Neural cell (in vitro differentiated cells): ENCODE measurements around the gene CYP1A2. TPM values are rescaled to one million over a fixed set of nuclear protein-coding genes. Genes with fewer than 3 reads are reported as not detected.

Experiments
- H2AFZ ChIP-seq: fragments of 200-600, 300-800 bp; sonication (generic), shearing (Covaris generic); 2 replicates; pipeline ENCODE4 v1.6.0; 2014; ENCODE audit warnings: low read depth, mild to moderate bottlenecking, antibody characterized with exemption, low read length, moderate library complexity
- H3F3A ChIP-seq: fragments of 200-600 bp; shearing (Covaris generic); 2 replicates; pipeline ENCODE4 v1.6.1; 2016; ENCODE audit warnings: mild to moderate bottlenecking, moderate library complexity, mixed read lengths, antibody characterized with exemption, low read length; ENCODE audit not compliant: insufficient read depth, poor library complexity, severe bottlenecking
- H3K27ac ChIP-seq: fragments of 200-600, 300-800 bp; sonication (generic), shearing (Covaris generic); 2 replicates; pipeline ENCODE4 v1.5.1; 2014; ENCODE audit warnings: mild to moderate bottlenecking, low read length, moderate library complexity
- H3K27me3 ChIP-seq: fragments of 300-800, 200-600 bp; sonication (generic), shearing (Covaris generic); 2 replicates; pipeline ENCODE4 v1.6.0; 2014; ENCODE audit warnings: mild to moderate bottlenecking, low read depth, low read length, moderate library complexity; ENCODE audit not compliant: insufficient read depth
- H3K36me3 ChIP-seq: fragments of 300-800, 200-600 bp; sonication (generic), shearing (Covaris generic); 2 replicates; pipeline ENCODE4 v1.5.1; 2014; ENCODE audit warnings: mild to moderate bottlenecking, antibody characterized with exemption, low read length, moderate library complexity; ENCODE audit not compliant: insufficient read depth
- H3K4me2 ChIP-seq: fragments of 300-800, 200-600 bp; sonication (generic), shearing (Covaris generic); 2 replicates; pipeline ENCODE4 v1.6.0; 2014; ENCODE audit warnings: mild to moderate bottlenecking, low read length
- H3K4me3 ChIP-seq: fragments of 300-800, 200-600 bp; sonication (generic), shearing (Covaris generic); 2 replicates; pipeline ENCODE4 v1.5.1; 2014; ENCODE audit warnings: mild to moderate bottlenecking, low read length, moderate library complexity
- H3K79me2 ChIP-seq: fragments of 200-600 bp; shearing (Covaris generic); replicated peaks from 2 replicates; pipeline ENCODE4 v1.6.0; 2014; ENCODE audit warnings: mild to moderate bottlenecking, low read length, moderate library complexity; ENCODE audit not compliant: insufficient read depth
- H3K9ac ChIP-seq: fragments of 300-800, 200-600 bp; sonication (generic), shearing (Covaris generic); 2 replicates; pipeline ENCODE4 v1.6.1; 2016; ENCODE audit warnings: mild to moderate bottlenecking, low read length, mixed read lengths
- H3K9me2 ChIP-seq: fragments of 200-600 bp; shearing (Covaris generic); 2 replicates; pipeline ENCODE4 v1.6.1; 2016; ENCODE audit warnings: mild to moderate bottlenecking, low read length, mixed read lengths; ENCODE audit not compliant: insufficient read depth
- H3K9me3 ChIP-seq: fragments of 200-600, 300-800 bp; sonication (generic), shearing (Covaris generic); 2 replicates; pipeline ENCODE4 v1.6.1; 2016; ENCODE audit warnings: mild to moderate bottlenecking, mixed run types, low read length, moderate library complexity, mixed read lengths
- H4K20me1 ChIP-seq: fragments of 200-600 bp; shearing (Covaris generic); 2 replicates; pipeline ENCODE4 v1.6.1; 2016; ENCODE audit warnings: mild to moderate bottlenecking, mixed run types; ENCODE audit not compliant: insufficient read depth
- EP300 ChIP-seq: fragments of 450-650 bp; conservative IDR thresholded peaks from 2 replicates; pipeline ENCODE4 v1.6.1; 2014; ENCODE audit warnings: antibody characterized with exemption, mild to moderate bottlenecking, moderate library complexity; ENCODE audit not compliant: poor library complexity, severe bottlenecking
- EZH2 ChIP-seq: fragments of 200-600, 300-800 bp; shearing (Covaris generic), sonication (generic); IDR thresholded peaks from 2 replicates; pipeline ENCODE4 v1.6.1; 2014; ENCODE audit warnings: antibody characterized with exemption, low read length, borderline replicate concordance, mild to moderate bottlenecking; ENCODE audit not compliant: insufficient read depth, poor library complexity, severe bottlenecking
- MXI1 ChIP-seq: fragments of 450-650 bp; conservative IDR thresholded peaks from 2 replicates; pipeline ENCODE4 v1.6.1; 2014; ENCODE audit warnings: antibody characterized with exemption, mild to moderate bottlenecking; ENCODE audit not compliant: poor library complexity, severe bottlenecking
- POLR2AphosphoS5 ChIP-seq: IDR thresholded peaks from 2 replicates; pipeline ENCODE4 v1.6.1; 2012
- RAD21 ChIP-seq: fragments of 450-650 bp; conservative IDR thresholded peaks from 2 replicates; pipeline ENCODE4 v1.6.1; 2014; ENCODE audit warnings: antibody characterized with exemption, mild to moderate bottlenecking, moderate library complexity
- SMC3 ChIP-seq: fragments of 450-650 bp; conservative IDR thresholded peaks from 2 replicates; pipeline ENCODE4 v1.6.1; 2014; ENCODE audit warnings: antibody characterized with exemption, mild to moderate bottlenecking, moderate library complexity; ENCODE audit not compliant: poor library complexity
- TAF1 ChIP-seq: IDR thresholded peaks from 2 replicates; pipeline ENCODE4 v1.6.1; 2012; ENCODE audit warnings: low read depth
- polyA plus RNA-seq: library from polyadenylated mRNA; depleted of rRNA; stranded (reverse); fragments of >200 nt; gene quantifications from 2 replicates; pipeline ENCODE4 v1.2.3, GENCODE V29; 2014
- TF ChIP-seq, protein P1 (sequence below): fragments of 450-650 bp; IDR thresholded peaks from 2 replicates; pipeline ENCODE4 v1.5.1; 2014; ENCODE audit warnings: antibody characterized with exemption, mild to moderate bottlenecking, moderate library complexity; ENCODE audit not compliant: poor library complexity, severe bottlenecking
- TF ChIP-seq, protein P2 (sequence below): IDR thresholded peaks from 2 replicates; pipeline ENCODE4 v1.6.1; 2012; ENCODE audit warnings: borderline replicate concordance

CYP1A2 gene
- polyA plus RNA-seq, 1 donor from 2014 or later = not detected

DNA sequence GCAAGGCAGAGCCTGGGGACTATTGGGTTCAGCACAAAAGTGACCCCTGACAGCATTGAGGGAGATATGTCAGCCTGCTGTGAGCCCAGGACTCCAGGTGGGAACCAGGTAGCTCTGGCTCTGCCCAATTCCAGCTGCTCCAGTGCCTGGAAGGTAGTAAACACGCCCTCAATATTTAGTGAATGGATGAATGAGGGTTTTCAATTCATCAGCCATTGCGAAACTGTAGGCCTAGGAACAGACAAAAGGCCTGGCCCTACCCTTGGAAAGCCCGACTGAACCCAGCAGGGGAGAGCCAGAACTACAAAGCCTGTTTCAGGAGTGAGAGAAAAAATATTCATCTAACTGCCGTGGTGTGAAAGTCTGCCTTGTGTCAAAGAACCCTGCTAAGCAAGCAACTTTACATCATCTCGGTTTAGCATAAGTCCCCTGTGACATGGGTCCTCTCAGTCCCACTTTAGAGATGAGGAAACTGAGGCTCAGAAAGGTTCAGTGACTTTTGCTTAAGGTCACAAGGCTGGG, 25.1 kb downstream of the CYP1A2 start:
- H3K4me3 ChIP-seq = no peak overlapping the region
- H4K20me1 ChIP-seq = no peaks in the 10 kb centered on the region
- H3K27ac ChIP-seq = no peak overlapping the region
- H3K36me3 ChIP-seq = no peaks in the 10 kb centered on the region
- H2AFZ ChIP-seq = no peak overlapping the region
- no peaks in the 10 kb centered on the region for H3K79me2 ChIP-seq
- H3F3A ChIP-seq = no peaks in the 10 kb centered on the region
- no peaks in the 10 kb centered on the region for H3K27me3 ChIP-seq
- H3K9me3 ChIP-seq = no peaks in the 10 kb centered on the region
- no peaks in the 10 kb centered on the region for H3K9me2 ChIP-seq
- H3K9ac ChIP-seq = no peak overlapping the region
- no peak overlapping the region for H3K4me2 ChIP-seq
- TF ChIP-seq MXI1 (no peak), EZH2 (no peak), SMC3 (no peak), RAD21 (no peak), POLR2AphosphoS5 (no peak), EP300 (no peak), TAF1 (no peak)
- TF ChIP-seq, protein P1, sequence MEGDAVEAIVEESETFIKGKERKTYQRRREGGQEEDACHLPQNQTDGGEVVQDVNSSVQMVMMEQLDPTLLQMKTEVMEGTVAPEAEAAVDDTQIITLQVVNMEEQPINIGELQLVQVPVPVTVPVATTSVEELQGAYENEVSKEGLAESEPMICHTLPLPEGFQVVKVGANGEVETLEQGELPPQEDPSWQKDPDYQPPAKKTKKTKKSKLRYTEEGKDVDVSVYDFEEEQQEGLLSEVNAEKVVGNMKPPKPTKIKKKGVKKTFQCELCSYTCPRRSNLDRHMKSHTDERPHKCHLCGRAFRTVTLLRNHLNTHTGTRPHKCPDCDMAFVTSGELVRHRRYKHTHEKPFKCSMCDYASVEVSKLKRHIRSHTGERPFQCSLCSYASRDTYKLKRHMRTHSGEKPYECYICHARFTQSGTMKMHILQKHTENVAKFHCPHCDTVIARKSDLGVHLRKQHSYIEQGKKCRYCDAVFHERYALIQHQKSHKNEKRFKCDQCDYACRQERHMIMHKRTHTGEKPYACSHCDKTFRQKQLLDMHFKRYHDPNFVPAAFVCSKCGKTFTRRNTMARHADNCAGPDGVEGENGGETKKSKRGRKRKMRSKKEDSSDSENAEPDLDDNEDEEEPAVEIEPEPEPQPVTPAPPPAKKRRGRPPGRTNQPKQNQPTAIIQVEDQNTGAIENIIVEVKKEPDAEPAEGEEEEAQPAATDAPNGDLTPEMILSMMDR = no peak
- TF ChIP-seq, protein P2, sequence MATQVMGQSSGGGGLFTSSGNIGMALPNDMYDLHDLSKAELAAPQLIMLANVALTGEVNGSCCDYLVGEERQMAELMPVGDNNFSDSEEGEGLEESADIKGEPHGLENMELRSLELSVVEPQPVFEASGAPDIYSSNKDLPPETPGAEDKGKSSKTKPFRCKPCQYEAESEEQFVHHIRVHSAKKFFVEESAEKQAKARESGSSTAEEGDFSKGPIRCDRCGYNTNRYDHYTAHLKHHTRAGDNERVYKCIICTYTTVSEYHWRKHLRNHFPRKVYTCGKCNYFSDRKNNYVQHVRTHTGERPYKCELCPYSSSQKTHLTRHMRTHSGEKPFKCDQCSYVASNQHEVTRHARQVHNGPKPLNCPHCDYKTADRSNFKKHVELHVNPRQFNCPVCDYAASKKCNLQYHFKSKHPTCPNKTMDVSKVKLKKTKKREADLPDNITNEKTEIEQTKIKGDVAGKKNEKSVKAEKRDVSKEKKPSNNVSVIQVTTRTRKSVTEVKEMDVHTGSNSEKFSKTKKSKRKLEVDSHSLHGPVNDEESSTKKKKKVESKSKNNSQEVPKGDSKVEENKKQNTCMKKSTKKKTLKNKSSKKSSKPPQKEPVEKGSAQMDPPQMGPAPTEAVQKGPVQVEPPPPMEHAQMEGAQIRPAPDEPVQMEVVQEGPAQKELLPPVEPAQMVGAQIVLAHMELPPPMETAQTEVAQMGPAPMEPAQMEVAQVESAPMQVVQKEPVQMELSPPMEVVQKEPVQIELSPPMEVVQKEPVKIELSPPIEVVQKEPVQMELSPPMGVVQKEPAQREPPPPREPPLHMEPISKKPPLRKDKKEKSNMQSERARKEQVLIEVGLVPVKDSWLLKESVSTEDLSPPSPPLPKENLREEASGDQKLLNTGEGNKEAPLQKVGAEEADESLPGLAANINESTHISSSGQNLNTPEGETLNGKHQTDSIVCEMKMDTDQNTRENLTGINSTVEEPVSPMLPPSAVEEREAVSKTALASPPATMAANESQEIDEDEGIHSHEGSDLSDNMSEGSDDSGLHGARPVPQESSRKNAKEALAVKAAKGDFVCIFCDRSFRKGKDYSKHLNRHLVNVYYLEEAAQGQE = no peak

DNA sequence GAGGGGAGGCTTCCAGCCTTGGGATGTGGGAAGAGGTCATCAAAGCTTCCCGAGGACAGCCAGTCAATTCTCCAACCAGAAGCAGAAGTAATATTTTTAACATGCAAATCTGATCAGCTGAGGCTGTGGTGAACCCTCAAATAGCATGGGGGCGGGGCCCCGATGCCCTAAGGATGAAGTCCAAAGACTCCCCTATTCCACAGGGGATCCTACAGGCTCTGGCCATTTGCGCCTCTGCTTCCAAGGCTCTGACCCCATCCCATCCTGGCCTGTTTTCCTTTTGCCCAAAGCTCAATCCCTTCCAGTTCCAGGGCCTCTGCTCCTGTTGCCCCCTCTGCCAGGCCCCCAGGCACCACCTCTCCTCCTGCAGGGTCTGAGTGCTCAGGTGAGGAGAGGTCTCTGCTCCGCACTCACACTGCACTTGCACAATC, 26.5 kb downstream of the CYP1A2 start:
- H3K79me2 ChIP-seq = no peaks in the 10 kb centered on the region
- no peaks in the 10 kb centered on the region for H3K9me2 ChIP-seq
- H3K9ac ChIP-seq = no peak overlapping the region
- H3K4me3 ChIP-seq = no peak overlapping the region
- no peaks in the 10 kb centered on the region for H3K27me3 ChIP-seq
- no peaks in the 10 kb centered on the region for H4K20me1 ChIP-seq
- no peaks in the 10 kb centered on the region for H3K9me3 ChIP-seq
- no peaks in the 10 kb centered on the region for H3K36me3 ChIP-seq
- no peaks in the 10 kb centered on the region for H3F3A ChIP-seq
- TF ChIP-seq, protein P1 = no peak
- no peak for TF ChIP-seq EZH2
- no peak for TF ChIP-seq MXI1
- TF ChIP-seq, protein P2 = no peak
- no peak for TF ChIP-seq POLR2AphosphoS5
- TF ChIP-seq EP300 = no peak
- no peak for TF ChIP-seq RAD21
- no peak for TF ChIP-seq SMC3
- no peak overlapping the region for H2AFZ ChIP-seq
- no peak overlapping the region for H3K4me2 ChIP-seq
- no peak overlapping the region for H3K27ac ChIP-seq
